GM19328 (cell line): ENCODE measurements around the gene EPGN.

Source experiments
- ATAC-seq: cut with Tn5 transposase; IDR thresholded peaks from one replicate; pipeline ENCODE4 v1.9.1; 2021; ENCODE audit warnings: mild to moderate bottlenecking, moderate library complexity; ENCODE audit not compliant: unreplicated experiment

EPGN gene, protein sequence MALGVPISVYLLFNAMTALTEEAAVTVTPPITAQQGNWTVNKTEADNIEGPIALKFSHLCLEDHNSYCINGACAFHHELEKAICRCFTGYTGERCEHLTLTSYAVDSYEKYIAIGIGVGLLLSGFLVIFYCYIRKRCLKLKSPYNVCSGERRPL

DNA sequence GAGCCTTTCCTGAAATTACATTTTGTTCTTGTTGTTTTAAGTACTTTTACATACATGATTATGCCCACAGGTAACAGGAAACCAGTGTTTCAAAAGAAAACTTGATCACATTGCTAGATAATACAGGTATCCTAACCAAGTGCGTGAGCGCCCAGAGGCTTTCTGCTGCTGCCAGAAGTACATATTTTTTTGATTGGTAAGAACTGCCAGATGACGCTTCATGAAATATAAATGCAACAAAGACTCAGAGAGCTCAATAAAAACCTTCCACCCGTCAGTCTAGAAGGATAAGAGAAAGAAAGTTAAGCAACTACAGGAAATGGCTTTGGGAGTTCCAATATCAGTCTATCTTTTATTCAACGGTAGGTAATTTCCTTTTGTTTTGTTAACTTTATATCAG, at the start of gene EPGN:
EPGN (plus strand) TSS at position 256 of the 400 bp plus-strand sequence; CDS start at position 320, 64 bp downstream.
- no peak for ATAC-seq

DNA sequence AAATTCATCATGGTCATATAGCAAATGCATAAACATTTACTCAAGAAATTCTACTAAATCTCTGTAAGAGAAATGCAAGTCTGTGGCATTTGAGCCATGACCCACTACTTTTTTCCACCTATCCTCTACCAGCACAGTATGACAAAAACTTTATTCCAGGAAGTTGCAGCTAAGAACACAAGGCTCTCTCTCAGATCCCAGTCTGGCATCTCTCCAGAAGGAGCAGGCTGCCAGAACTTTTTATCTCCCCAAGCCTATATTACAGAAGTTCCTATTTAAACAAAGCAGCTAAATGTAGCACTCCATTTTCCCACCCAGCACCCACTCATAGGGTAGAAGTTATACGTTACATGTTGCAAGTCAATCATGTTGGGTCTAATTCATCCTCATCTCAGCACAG, 49.3 kb upstream of the EPGN start:
- no peak for ATAC-seq

DNA sequence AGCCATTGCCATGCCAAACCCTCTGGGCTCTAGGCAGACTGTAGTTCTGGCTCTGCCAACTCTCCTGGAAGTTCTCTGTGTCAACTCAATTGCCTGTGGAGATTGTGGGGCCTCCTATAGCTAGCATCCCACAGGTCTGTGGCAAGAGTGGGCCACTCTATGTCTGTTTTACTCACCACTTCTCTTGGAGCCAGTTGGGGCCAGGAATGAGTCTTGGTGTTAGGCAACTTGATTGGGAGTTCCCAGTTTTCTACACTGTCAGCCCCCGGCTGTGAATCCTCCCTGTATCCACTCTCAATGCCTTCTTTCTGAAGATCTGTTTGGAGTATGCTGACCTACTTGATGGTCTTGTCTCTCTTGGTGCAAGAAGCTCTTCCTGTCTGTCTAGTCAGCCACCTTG, 48.2 kb upstream of the EPGN start:
- no peak for ATAC-seq

DNA sequence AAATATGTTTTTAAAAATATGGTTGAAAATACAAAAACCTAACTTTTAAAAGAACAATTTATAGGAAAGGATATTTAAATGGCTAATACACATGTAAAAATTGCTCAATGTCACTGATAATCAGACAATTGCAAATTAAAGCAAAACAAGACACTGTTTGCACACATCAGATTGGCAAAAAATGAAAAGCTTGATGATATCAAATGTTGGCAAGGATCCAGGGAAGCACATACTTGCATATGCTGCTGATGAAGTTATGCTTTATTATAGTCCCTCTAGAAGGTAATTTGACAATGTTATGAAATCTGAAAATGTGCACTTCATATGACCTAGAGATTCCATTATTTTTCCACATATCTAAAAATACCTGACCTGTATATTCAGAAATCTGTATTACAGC, 45.7 kb upstream of the EPGN start:
- no peak for ATAC-seq

DNA sequence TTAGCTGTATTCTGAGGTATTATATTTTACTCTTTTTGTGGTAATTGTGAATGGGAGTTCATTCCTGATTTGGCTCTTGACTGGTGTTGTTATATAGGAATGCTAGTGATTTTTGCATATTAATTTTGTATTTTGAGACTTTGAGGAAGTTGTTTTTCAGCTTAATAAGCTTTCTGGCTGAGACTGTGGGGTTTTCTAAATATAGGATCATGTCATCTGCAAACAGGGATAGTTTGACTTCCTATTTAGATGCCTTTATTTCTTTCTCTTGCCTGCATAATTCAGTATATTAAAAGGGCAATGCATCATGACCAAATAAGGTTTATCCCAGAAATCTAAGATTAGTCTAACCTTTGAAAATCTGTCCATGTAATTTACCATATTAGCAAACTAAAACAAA, 44.7 kb upstream of the EPGN start:
- ATAC-seq = no peak

GRCh38 chr4:74266081-74266480, 42.2 kb upstream of the EPGN start:
- no peak for ATAC-seq

DNA sequence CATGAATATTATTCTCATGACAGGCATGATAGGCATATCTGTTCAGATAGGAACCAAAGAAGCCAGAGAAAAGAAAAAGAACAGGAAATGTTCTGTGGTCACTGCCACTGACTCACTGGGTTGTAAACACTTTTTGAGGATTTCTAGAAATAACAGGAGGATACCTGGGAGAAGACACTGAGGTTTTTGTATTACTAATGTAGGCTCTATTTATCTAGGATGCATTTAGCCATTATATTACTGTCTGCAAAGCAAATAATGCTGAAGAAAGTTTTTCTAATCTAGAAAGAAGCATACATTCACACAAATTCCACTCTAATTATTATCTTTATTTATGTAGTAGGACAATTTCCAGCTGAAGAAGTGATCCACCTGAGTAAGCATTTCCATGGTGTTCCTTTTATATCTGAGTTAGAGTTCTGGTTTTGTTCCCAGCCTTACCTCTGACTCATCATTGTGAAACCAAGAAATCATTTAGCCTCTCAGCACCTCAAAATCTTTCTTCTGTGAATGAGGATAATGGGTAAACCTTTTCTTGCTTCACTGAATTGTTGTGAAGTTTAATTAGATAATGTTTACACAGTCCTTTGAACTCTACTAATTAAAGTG, 40.2 kb upstream of the EPGN start:
- ATAC-seq = no peak

- no peak for ATAC-seq
These were observed 39.6 kb upstream of the EPGN start for GRCh38 chr4:74268643-74269042.

GRCh38 chr4:74278490-74278889, 29.8 kb upstream of the EPGN start:
- ATAC-seq = no peak

DNA sequence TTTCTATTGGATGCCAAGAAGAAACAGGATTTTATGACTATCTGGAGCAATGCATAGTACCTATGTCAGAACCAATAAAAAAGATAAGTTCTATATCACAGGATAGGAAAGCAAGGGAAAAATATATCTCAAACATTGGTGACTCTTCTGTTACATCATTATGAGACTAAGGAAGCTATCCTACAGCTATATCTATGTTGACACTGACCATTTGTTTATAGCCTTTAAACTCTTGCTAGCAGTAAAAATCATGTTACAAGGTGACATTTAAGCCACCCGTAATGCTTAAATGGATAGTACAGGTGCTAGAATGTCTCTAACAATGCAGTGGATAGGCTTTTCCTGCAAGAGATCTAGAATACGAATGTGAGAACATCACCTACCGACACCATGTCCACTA, 28.6 kb upstream of the EPGN start:
- ATAC-seq = no peak

DNA sequence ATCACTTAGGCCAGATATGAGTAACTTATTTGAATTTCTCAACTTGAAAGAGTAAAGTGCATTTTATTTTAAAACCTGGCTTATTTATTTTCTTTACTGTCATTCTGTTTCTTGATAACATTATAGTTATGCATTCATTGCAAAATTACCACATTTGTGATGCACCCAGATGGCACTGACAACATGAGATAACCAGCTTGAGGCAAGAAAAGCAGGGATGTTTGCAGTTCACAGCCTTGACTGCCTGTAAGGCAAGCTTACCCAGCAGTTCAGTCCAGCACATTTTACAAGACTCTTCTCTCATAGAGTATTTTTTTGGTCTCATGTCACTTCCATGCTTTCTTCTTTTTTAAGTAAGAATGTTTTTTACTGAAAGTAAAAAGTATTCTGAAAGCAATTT, 25.3 kb upstream of the EPGN start:
- no peak for ATAC-seq

DNA sequence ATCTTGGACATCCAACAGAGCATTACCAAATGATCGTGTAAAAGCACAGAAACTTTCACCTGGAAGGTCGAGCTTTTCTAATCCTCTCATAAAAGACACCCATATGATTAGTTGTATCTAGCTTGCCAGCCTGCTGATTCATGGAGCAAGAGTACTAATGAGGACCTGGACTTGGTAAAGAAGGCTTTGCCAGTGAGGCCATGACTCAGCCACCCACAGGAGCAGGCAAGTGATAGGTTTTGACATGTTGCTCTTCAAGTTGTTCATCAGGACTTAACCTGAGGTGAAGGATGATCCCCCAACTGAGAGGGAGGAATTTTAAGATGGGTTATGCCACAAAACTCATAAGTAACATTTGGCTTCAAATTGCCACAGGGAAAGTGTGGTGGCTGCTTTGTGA, 24.7 kb upstream of the EPGN start:
- ATAC-seq = no peak

- no peak for ATAC-seq
These were observed 24.2 kb upstream of the EPGN start for GRCh38 chr4:74284053-74284452.

DNA sequence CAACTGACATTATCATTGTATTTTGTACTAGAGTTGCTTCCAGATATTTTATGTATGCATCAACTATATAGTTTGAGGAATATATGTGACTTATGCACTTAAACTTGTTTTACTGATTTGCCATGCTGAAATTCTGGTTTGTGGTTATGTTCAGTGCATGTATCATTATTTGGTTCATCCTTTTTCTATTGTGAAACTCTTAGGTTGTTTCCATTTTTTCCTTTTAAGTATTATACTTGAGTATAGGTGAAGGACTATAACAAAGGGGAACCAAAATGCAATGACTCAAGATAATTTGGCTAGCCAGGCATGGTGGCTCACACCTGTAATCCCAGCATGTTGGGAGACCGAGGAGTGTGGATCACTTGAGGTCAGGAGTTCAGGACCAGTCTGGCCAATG, 21.1 kb upstream of the EPGN start:
- no peak for ATAC-seq

- ATAC-seq = no peak
These were observed 20.5 kb upstream of the EPGN start for GRCh38 chr4:74287791-74288190.

GRCh38 chr4:74291471-74291870, 16.8 kb upstream of the EPGN start:
- ATAC-seq = no peak

DNA sequence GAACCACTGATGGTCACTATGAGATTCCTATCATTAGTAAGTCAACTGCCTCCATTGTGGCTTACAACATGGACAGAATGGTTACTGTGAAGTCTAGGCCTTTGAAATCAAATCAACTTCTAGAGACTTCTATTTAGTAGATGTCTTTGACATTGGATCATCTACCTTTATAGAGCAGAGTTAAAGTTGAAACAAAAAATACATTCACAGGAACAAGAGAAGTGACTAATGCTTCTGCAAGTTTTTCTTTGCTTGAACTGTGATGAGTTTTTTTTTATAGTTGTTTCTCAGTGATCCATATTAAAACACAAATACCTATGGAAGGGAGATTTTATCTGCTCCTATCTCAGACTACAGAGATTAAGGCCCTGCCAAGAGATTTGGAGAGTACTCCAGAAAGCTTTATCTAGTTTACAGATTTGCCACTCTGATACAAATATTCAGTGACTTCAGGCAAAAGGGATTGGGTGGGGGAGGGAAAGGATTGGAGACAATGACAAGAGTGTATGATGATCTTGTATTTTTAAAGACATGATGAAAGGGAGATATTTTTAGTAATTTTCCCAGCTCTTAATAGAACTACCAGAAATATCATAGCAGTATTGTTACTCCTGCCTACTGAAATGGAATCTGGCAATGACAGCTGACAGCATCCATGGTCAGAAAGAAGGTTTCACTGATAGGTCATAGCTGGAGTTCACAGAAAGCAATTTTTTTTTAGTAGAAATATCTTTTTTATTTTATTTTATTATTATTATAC, 16.0 kb upstream of the EPGN start:
- ATAC-seq = no peak

GRCh38 chr4:74293558-74293957, 14.7 kb upstream of the EPGN start:
- no peak for ATAC-seq

- ATAC-seq = no peak
These were observed 13.6 kb upstream of the EPGN start for GRCh38 chr4:74294681-74295080.

GRCh38 chr4:74297539-74297938, 10.7 kb upstream of the EPGN start:
- ATAC-seq = no peak

DNA sequence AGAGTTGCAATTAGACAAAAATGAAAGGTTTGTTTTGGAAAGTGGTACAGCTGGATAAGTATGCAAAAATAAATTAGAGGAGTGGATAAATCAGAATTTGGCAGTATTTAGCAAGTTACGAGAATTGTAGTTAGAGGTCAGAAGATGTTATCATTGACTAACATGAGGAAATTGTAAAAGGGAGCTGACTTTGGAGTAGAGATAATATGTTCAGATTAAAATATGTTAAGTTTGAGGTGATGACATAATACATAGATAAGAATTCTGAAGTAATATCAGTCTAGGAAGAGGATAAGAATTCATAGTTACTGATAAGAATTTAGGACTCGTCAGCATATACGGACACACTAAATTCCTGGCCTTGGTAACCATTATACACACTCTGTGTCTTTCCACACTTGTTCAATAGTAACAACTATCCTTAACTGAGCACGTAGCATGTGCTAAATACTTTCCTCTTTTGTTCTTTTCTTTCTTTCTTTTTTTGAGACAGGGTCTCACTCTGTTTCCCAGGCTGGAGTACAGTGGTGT, 4.1 kb upstream of the EPGN start:
- ATAC-seq = no peak

DNA sequence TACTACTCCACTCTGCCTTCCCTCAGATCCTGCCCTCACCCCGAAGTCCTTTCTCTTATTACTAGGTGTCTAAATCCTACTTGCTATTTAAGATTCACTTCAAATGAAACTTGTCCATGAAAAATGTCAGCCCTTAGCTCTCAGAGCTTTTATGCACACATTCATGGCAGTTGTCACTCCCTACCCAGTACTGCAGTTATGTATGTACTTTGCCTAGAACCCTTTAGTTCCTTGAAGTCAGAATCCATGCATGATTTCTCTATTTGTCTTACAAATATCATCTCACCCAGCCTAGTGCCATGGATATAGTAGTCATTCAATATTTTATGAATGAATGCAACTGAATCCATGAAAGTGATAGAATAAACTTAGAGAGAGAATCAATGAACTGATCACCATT, 3.3 kb upstream of the EPGN start:
- ATAC-seq = no peak
